22Rv1 (cell line): ENCODE data around the gene RBM15B.

Experiments
- H3K27ac ChIP-seq: fragments of 450-650 bp; 2 replicates; pipeline ENCODE4 v1.5.1; 2017
- ZFX ChIP-seq: fragments of 450-650 bp; IDR thresholded peaks from 2 replicates; pipeline ENCODE4 v1.6.1; 2017; ENCODE audit warnings: antibody characterized with exemption, borderline replicate concordance
- TF ChIP-seq, protein P1 (sequence below): fragments of 450-650 bp; IDR thresholded peaks from 2 replicates; pipeline ENCODE4 v1.5.1; 2017; ENCODE audit warnings: mild to moderate bottlenecking

Gene RBM15B

DNA sequence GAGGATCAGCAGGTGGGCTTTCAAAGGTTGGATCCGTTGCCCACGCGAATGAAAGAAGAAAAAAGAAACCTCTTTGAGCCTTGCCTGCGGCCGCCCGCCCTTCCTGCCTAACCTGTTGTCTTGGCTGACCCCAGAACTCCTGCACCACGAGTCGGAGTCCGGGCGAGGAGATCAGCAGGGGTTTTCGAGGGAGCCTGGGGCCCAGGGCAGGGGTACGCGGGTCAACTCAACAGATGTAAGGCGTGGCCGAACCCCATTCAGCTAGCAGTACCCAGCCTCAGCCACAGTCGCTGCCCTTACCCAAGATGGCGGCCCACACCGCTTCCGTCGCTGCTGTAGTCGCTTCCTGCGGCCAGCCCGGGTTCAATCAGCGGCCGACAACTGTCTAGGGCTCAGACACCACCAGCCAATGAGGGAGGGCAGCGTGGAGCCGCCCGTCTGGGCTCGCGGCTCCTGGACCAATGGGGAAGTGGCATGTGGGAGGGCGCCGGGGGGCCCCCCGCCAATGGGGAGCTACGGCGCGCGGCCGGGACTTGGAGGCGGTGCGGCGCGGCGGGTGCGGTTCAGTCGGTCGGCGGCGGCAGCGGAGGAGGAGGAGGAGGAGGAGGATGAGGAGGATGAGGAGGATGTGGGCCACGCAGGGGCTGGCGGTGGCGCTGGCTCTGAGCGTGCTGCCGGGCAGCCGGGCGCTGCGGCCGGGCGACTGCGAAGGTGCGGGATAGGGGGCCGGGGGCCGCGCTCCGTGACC is 6.2 kb upstream of the RBM15B start, which contains the start of gene MANF:
Gene MANF, plus strand, starts transcription at position 566 of the 748 bp plus-strand sequence. Its CDS starts 52 bp downstream, at position 618.
- TF ChIP-seq, protein P1, sequence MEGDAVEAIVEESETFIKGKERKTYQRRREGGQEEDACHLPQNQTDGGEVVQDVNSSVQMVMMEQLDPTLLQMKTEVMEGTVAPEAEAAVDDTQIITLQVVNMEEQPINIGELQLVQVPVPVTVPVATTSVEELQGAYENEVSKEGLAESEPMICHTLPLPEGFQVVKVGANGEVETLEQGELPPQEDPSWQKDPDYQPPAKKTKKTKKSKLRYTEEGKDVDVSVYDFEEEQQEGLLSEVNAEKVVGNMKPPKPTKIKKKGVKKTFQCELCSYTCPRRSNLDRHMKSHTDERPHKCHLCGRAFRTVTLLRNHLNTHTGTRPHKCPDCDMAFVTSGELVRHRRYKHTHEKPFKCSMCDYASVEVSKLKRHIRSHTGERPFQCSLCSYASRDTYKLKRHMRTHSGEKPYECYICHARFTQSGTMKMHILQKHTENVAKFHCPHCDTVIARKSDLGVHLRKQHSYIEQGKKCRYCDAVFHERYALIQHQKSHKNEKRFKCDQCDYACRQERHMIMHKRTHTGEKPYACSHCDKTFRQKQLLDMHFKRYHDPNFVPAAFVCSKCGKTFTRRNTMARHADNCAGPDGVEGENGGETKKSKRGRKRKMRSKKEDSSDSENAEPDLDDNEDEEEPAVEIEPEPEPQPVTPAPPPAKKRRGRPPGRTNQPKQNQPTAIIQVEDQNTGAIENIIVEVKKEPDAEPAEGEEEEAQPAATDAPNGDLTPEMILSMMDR, result no peak
- TF ChIP-seq ZFX, result no peak
- H3K27ac ChIP-seq, result peak within 1 kb of the TSS; percentile 89

- TF ChIP-seq ZFX, result no peak
- TF ChIP-seq, protein P1, result no peak
- H3K27ac ChIP-seq, result peak overlapping the region; percentile 89
Observed at GRCh38 chr3:51385621-51386091, 5.4 kb upstream of the RBM15B start.

DNA sequence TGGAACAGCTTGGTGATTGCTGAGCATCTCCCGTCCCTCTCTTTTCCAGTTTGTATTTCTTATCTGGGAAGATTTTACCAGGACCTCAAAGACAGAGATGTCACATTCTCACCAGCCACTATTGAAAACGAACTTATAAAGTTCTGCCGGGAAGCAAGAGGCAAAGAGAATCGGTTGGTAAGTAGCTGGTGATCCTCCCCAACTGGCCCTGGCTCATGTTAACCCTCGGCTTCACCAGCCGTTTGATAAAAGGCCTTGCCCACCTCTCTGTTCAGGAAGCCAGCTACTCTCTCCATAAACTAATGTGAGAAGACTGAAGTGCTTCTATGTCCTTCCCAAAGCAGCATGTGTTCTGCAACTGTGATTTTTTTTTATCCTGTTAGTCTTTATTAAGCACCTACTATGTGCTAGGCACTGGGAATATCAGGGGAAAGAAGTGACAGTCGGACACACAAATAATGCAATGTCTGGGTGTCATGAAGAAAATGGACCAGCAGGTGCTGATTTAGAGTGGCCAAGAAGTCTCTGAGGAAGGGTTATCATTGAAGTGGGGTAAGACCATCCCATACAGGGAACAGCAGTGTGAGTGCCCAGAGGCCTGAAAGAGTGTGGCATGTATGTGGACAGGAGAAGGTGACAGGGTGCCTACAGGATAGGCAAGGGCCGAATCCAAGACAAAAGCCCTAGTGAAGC is 4.8 kb upstream of the RBM15B start:
- H3K27ac ChIP-seq, result peak overlapping the region; percentile 89
- TF ChIP-seq, protein P1, result no peak
- no peak for TF ChIP-seq ZFX

DNA sequence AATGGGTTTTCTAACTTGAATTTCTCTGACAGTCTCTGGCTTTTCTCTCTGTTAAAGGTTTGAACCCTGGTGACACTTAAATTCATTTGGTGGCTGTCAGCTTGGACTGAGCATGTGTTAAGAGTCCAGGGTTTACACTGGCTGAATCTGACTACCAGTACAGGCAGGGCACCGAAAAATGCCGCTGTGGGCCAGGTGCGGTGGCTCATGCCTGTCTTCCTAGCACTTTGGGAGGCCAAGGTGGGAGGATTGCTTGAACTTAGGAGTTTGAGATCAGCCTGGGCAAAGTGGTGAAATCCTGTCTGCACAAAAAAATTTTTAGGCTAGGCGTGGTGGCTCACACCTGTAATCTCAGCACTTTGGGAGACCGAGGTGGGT is 4.2 kb upstream of the RBM15B start:
- TF ChIP-seq, protein P1, result no peak
- TF ChIP-seq ZFX, result no peak
- peak overlapping the region; percentile 89 for H3K27ac ChIP-seq

- H3K27ac ChIP-seq, result peak overlapping the region; percentile 89
Observed at GRCh38 chr3:51387281-51387680, 3.8 kb upstream of the RBM15B start.

DNA sequence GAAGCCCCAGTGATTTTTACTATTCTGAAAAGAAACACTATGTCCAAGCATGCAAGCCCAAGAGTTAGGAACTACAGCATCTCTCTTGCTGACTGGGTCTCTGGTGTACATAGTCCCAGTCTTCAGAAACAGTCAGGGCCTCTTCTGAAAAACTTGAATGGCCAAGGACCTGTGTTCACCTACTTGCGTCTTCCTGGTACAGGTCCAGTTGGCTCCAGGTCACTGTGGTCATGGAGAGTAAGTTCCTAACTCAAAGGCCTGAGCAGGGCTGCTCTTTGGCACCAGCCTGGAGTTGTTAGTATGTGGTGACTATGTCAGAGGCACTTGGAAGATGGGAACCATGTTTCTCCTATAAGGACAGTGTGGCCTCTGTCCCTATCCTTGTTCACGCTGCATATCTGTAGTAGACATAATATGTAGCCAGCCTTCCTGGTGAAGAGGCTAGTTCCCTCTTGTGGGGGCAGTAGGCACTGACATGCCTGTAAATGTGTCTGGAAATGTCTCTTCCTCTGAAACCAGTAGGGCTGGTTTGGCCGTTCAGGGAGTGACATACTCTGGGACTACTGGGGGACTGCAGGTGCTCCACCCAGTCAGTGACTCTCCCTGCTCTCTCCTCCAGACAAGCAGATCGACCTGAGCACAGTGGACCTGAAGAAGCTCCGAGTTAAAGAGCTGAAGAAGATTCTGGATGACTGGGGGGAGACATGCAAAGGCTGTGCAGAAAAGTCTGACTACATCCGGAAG is 2.6 kb upstream of the RBM15B start:
- TF ChIP-seq, protein P1, result no peak
- no peak for TF ChIP-seq ZFX
- peak overlapping the region; percentile 89 for H3K27ac ChIP-seq

- TF ChIP-seq, protein P1, result peak; percentile 91
- no peak for TF ChIP-seq ZFX
- peak overlapping the region; percentile 89 for H3K27ac ChIP-seq
Observed at GRCh38 chr3:51389423-51390183, 1.5 kb upstream of the RBM15B start.
